SK-N-MC (cell line): Measurements from ENCODE around the gene SGMS2.
"Not testable (repeated sequence)": the region's sequence is repeated elsewhere in the genome, so short reads cannot be mapped to it uniquely, and the experiment has no call there.

Experiments used
- DNase-seq: peaks from one replicate; pipeline ENCODE4 v3.0.0-alpha.2; 2011; ENCODE audit warnings: low read depth, low spot score
- H3K27ac ChIP-seq: fragments of 200-600 bp; sonication (generic); 2 replicates; pipeline ENCODE4 v1.5.1; 2016; ENCODE audit warnings: mixed run types
- H3K36me3 ChIP-seq: fragments of 200-600 bp; sonication (generic); 2 replicates; pipeline ENCODE4 v1.6.1; 2017; ENCODE audit warnings: antibody characterized with exemption, low read length, mixed read lengths; ENCODE audit not compliant: insufficient read depth
- H3K4me3 ChIP-seq: fragments of 200-600 bp; sonication (generic); 2 replicates; pipeline ENCODE4 v1.5.1; 2016
- H3K9ac ChIP-seq: fragments of 200-600 bp; sonication (generic); 2 replicates; pipeline ENCODE4 v1.8.0; 2017; ENCODE audit warnings: mixed run types, mixed read lengths; ENCODE audit not compliant: insufficient read length
- H3K9me3 ChIP-seq: fragments of 200-600 bp; sonication (generic); 2 replicates; pipeline ENCODE4 v1.6.1; 2017; ENCODE audit warnings: low read depth, mild to moderate bottlenecking, antibody characterized with exemption, low read length, moderate library complexity, mixed read lengths
- EZH2 ChIP-seq: fragments of 200-600 bp; sonication (generic); IDR thresholded peaks from one replicate; pipeline ENCODE4 v1.6.1; 2017; ENCODE audit warnings: antibody characterized with exemption
- FOXP2 ChIP-seq: optimal IDR thresholded peaks from 2 replicates; pipeline ENCODE3; 2011; ENCODE audit warnings: mild to moderate bottlenecking, moderate library complexity; ENCODE audit not compliant: insufficient read depth; ENCODE audit errors: extremely low read length, control extremely low read depth
- POLR2AphosphoS5 ChIP-seq: IDR thresholded peaks from 2 replicates; pipeline ENCODE4 v1.6.1; 2012; ENCODE audit warnings: mild to moderate bottlenecking, low read depth, low read length, borderline replicate concordance

SGMS2 gene

DNA sequence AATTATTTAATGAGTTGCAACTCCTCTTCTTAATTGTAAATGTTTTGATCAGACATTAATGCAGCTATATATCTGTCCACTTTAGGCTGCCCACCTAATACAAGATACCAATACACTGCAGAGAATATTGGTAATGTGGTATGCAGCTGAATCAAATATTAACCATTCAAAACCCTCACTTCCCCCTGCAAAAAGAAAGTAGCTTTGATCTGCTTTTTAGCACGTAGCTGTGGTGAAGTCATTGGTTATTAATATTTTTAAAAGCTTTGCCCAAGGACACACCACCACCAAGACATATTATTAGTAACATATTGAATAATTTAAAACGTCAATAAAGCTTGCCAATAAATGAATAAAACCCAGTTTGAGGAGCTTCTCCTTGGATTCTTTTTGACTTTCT lies 78.0 kb downstream of the SGMS2 start:
- Histone ChIP-seq H3K9ac (no peak overlapping the region), H3K27ac (no peak overlapping the region), H3K4me3 (no peak overlapping the region), H3K36me3 (no peaks in the 10 kb centered on the region), H3K9me3 (no peaks in the 10 kb centered on the region)
- DNase-seq, result no peak
- TF ChIP-seq FOXP2 (no peak), POLR2AphosphoS5 (no peak), EZH2 (no peak)

GRCh38 chr4:107905082-107905481 lies 80.3 kb downstream of the SGMS2 start:
- H3K9ac ChIP-seq, H3K36me3 ChIP-seq, DNase-seq, H3K4me3 ChIP-seq, H3K9me3 ChIP-seq, H3K27ac ChIP-seq: not testable (repeated sequence)

GRCh38 chr4:107906458-107907100 lies 81.8 kb downstream of the SGMS2 start:
- TF ChIP-seq EZH2, result no peak
- no peak for TF ChIP-seq POLR2AphosphoS5
- no peak for TF ChIP-seq FOXP2
- H3K9ac ChIP-seq, result no peak overlapping the region
- no peaks in the 10 kb centered on the region for H3K36me3 ChIP-seq
- DNase-seq, result no peak
- H3K4me3 ChIP-seq, result no peak overlapping the region
- no peak overlapping the region for H3K27ac ChIP-seq
- H3K9me3 ChIP-seq, result no peaks in the 10 kb centered on the region

GRCh38 chr4:107908377-107908776 lies 83.6 kb downstream of the SGMS2 start:
- no peak overlapping the region for H3K4me3 ChIP-seq
- H3K27ac ChIP-seq, result no peak overlapping the region
- no peak overlapping the region for H3K9ac ChIP-seq
- H3K9me3 ChIP-seq, result no peaks in the 10 kb centered on the region
- no peak for TF ChIP-seq EZH2
- no peak for TF ChIP-seq POLR2AphosphoS5
- TF ChIP-seq FOXP2, result no peak
- H3K36me3 ChIP-seq, result no peaks in the 10 kb centered on the region
- DNase-seq, result no peak

GRCh38 chr4:107913283-107913899 lies 88.7 kb downstream of the SGMS2 start:
- DNase-seq, result peak; percentile 72
- Histone ChIP-seq H3K27ac (peak overlapping the region; percentile 64; the same call in 1 of the 2 replicates), H3K9me3 (no peaks in the 10 kb centered on the region), H3K36me3 (no peaks in the 10 kb centered on the region), H3K4me3 (0 out of 2 replicates have a peak overlapping the region, but pooled peaks have one; percentile 28), H3K9ac (peak overlapping the region; percentile 59)
- TF ChIP-seq FOXP2 (no peak), EZH2 (no peak), POLR2AphosphoS5 (no peak)

GRCh38 chr4:107915220-107915619 lies 90.5 kb downstream of the SGMS2 start:
- no peak for DNase-seq
- Histone ChIP-seq H3K9me3 (0 out of 2 replicates have a peak, but pooled peaks cover 3% of the 10 kb centered on the region), H3K36me3 (no peaks in the 10 kb centered on the region), H3K9ac (no peak overlapping the region), H3K4me3 (no peak overlapping the region), H3K27ac (no peak overlapping the region)
- TF ChIP-seq POLR2AphosphoS5, result no peak
- TF ChIP-seq FOXP2, result no peak

DNA sequence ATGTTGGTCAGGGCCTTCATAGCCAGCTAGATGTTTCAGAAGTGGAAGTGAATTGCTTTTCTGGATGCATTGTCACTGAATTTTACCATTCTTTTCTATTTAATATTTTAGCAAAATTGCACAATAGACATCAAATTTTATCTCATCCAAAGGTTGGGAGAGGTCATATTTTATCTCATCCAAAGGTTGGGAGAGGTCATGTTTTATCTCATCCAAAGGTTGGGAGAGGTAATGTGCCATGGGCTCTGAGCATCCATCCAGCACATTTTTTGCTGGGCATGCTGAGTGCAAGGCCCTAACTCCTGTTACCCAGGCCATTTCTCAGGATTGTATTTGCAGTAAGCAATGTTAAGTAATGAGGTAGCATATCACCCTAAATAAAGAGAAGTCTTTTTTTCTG lies 91.9 kb downstream of the SGMS2 start:
- H3K27ac ChIP-seq, result peak overlapping the region; percentile 27
- H3K36me3 ChIP-seq, result no peaks in the 10 kb centered on the region
- H3K9ac ChIP-seq, result no peak overlapping the region
- H3K4me3 ChIP-seq, result 0 out of 2 replicates have a peak overlapping the region, but pooled peaks have one; percentile 1
- 0 out of 2 replicates have a peak, but pooled peaks cover 3% of the 10 kb centered on the region for H3K9me3 ChIP-seq
- DNase-seq, result no peak
- TF ChIP-seq POLR2AphosphoS5 (no peak), FOXP2 (no peak), EZH2 (no peak)

DNA sequence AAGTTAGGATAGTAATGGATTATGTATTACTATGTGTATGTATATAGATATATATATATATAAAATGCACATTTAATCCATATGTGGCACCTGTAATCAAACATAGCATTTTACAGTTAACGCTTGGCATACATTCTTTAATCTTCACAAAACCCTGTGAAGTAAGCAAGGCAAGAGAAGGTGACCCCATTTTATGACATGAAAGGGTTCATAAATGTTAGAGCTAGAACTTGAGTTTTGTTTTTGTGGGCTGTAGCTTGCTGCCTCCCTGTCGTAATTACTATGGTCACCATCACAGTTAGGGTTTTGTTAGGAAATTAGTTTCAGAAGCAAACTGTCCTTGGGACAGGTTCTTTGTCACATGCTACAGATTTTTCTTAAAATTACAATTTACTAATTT lies 92.8 kb downstream of the SGMS2 start:
- no peak overlapping the region for H3K4me3 ChIP-seq
- H3K9ac ChIP-seq, result no peak overlapping the region
- no peaks in the 10 kb centered on the region for H3K36me3 ChIP-seq
- H3K27ac ChIP-seq, result no peak overlapping the region
- no peak for TF ChIP-seq EZH2
- no peak for TF ChIP-seq POLR2AphosphoS5
- no peak for TF ChIP-seq FOXP2
- 0 out of 2 replicates have a peak, but pooled peaks cover 3% of the 10 kb centered on the region for H3K9me3 ChIP-seq
- no peak for DNase-seq
